Fibroblast of lung (primary cell): ENCODE measurements around the gene PPIL4.

ENCODE experiments used
- EZH2 ChIP-seq: IDR thresholded peaks from 2 replicates; pipeline ENCODE4 v1.5.1; 2012; ENCODE audit warnings: low read length, control low read depth, mild to moderate bottlenecking; ENCODE audit errors: missing control alignments
- TF ChIP-seq, protein P1 (sequence below), 2 donors: IDR thresholded peaks in 1 of 2; conservative IDR thresholded peaks in 1 of 2; 1 replicate in 1 of 2; 2 replicates in 1 of 2; pipeline ENCODE4 v1.5.1; 2011 to 2012; ENCODE audit warnings: low read length in 2 of 2, control low read depth in 1 of 2, inconsistent platforms in 1 of 2, low read depth in 1 of 2, mild to moderate bottlenecking in 1 of 2

DNA sequence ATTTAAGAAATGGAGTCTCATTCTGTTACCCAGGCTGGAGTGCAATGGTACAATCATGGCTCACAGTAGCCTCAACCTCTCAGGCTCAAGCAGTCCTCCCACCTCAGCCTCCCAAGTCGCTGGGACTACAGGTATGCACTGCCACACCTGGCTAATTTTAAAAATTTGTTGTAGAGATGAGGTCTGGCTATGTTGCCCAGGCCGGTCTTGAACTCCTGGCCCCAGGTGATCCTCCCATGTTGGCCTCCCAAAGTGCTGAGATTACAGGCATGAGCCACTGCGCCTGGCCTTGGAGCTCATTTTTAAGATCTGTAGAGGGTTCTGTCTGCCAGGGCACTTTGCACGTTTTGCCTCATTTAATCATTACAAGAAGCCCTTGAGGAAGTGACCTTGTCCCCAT, 78.6 kb downstream of the PPIL4 start:
- TF ChIP-seq, protein P1, sequence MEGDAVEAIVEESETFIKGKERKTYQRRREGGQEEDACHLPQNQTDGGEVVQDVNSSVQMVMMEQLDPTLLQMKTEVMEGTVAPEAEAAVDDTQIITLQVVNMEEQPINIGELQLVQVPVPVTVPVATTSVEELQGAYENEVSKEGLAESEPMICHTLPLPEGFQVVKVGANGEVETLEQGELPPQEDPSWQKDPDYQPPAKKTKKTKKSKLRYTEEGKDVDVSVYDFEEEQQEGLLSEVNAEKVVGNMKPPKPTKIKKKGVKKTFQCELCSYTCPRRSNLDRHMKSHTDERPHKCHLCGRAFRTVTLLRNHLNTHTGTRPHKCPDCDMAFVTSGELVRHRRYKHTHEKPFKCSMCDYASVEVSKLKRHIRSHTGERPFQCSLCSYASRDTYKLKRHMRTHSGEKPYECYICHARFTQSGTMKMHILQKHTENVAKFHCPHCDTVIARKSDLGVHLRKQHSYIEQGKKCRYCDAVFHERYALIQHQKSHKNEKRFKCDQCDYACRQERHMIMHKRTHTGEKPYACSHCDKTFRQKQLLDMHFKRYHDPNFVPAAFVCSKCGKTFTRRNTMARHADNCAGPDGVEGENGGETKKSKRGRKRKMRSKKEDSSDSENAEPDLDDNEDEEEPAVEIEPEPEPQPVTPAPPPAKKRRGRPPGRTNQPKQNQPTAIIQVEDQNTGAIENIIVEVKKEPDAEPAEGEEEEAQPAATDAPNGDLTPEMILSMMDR (conservative IDR thresholded peaks at IDR 0.05 in 1 of 2, IDR thresholded peaks at IDR 0.05 in 1 of 2; ENCODE audit: low read depth in 1 of 2, low read length in 2 of 2) = no peak
- no peak for TF ChIP-seq EZH2
